K562 (cell line): ENCODE measurements around the gene CATSPER1. TPM values are rescaled to one million over a fixed set of nuclear protein-coding genes. Genes with fewer than 3 reads are reported as not detected.

Source experiments
- ATAC-seq: fragments of 200-7000 bp; cut with Tn5 transposase; 3 replicates; pipeline ENCODE4 v1.9.1; 2020; ENCODE audit warnings: moderate library complexity
- BruUV-seq: library from RNA; stranded (reverse); fragments of 400-500 nt; replicated peaks from 2 replicates; lab custom pipeline; 2021; lab: Mats Ljungman, UMichigan
- CTCF ChIA-PET: fragments of 300-600 bp; formaldehyde crosslinking; extraction: SDS; loops from one replicate; lab custom pipeline; 2021; ENCODE audit warnings: low intra/inter-chr PET ratio; lab: Yijun Ruan, JAX
- POLR2A ChIA-PET: fragments of 300-600, 350-650 bp; sonication (Branson Sonifier 250); formaldehyde crosslinking; extraction: SDS; loops from one replicate; lab custom pipeline; 2021; ENCODE audit warnings: antibody characterized with exemption, inconsistent platforms; lab: Yijun Ruan, JAX
- DNase-seq, 4 experiments: peaks; one replicate each; pipeline versions ENCODE4 v3.0.0 to v3.0.0-alpha.2; 2011 to 2018; ENCODE audit warnings: low spot score in 3 of 4, mixed read lengths in 3 of 4; ENCODE audit errors: extremely low read depth in 1 of 4
- FAIRE-seq: peaks from 2 replicates; lab custom pipeline; 2011; peaks lifted over from hg19 to GRCh38; lab: Jason Lieb, UNC
- H2AFZ ChIP-seq: 2 replicates; pipeline ENCODE4 v1.6.0; 2011; ENCODE audit warnings: low read depth, low read length, control low read depth, inconsistent platforms
- H3K27ac ChIP-seq: fragments of 200-600 bp; 3 replicates; pipeline ENCODE4 v1.8.0; 2011; ENCODE audit warnings: low read depth, mild to moderate bottlenecking, control low read depth, inconsistent platforms, low read length, moderate library complexity, mixed read lengths; ENCODE audit errors: extremely low read depth
- H3K27me3 ChIP-seq, 2 experiments: fragments of 300-600 bp in 1 of 2; 2 replicates in 1 of 2; 3 replicates in 1 of 2; pipeline versions ENCODE4 v1.6.0 to v1.8.0; 2011; ENCODE audit warnings: inconsistent platforms in 2 of 2, low read length in 2 of 2, mild to moderate bottlenecking in 1 of 2, mixed read lengths in 1 of 2, moderate library complexity in 1 of 2; ENCODE audit not compliant: control insufficient read depth in 2 of 2, insufficient read depth in 2 of 2
- H3K36me3 ChIP-seq: fragments of 300-600 bp; 3 replicates; pipeline ENCODE4 v1.8.0; 2011; ENCODE audit warnings: mild to moderate bottlenecking, low read length, inconsistent platforms; ENCODE audit not compliant: control insufficient read depth, insufficient read depth
- H3K4me1 ChIP-seq, 2 experiments: fragments of 200-600 bp in 1 of 2; replicated peaks in 1 of 2; 2 replicates in 1 of 2; 3 replicates in 1 of 2; pipeline versions ENCODE4 v1.5.1 to v1.8.0; 2011; ENCODE audit warnings: inconsistent platforms in 2 of 2, low read length in 2 of 2, mild to moderate bottlenecking in 1 of 2, mixed read lengths in 1 of 2, moderate library complexity in 1 of 2; ENCODE audit not compliant: control insufficient read depth in 2 of 2, insufficient read depth in 2 of 2
- H3K4me2 ChIP-seq: 2 replicates; pipeline ENCODE4 v1.6.1; 2011; ENCODE audit warnings: low read length, control low read depth, inconsistent platforms, mixed read lengths; ENCODE audit not compliant: insufficient read depth
- H3K4me3 ChIP-seq: fragments of 200-600 bp; sonication (generic), shearing (Covaris generic); 2 replicates; pipeline ENCODE4 v1.5.1; 2016; ENCODE audit warnings: control low read depth, inconsistent platforms
- H3K79me2 ChIP-seq: fragments of 200-600 bp; 3 replicates; pipeline ENCODE4 v1.8.0; 2011; ENCODE audit warnings: low read length, inconsistent platforms; ENCODE audit not compliant: control insufficient read depth, insufficient read depth
- H3K9ac ChIP-seq, 2 experiments: 2 replicates each; pipeline versions ENCODE4 v1.6.0 to v1.6.1; 2011; ENCODE audit warnings: low read depth in 2 of 2, low read length in 2 of 2, control low read depth in 1 of 2, inconsistent platforms in 1 of 2, mild to moderate bottlenecking in 1 of 2, mixed read lengths in 1 of 2; ENCODE audit not compliant: insufficient read depth in 1 of 2
- H3K9me1 ChIP-seq: one replicate; pipeline ENCODE4 v1.6.0; 2011; ENCODE audit warnings: inconsistent platforms, mild to moderate bottlenecking, low read length, moderate library complexity; ENCODE audit not compliant: control insufficient read depth, insufficient read depth
- H3K9me3 ChIP-seq: replicated peaks from 2 replicates; pipeline ENCODE4 v1.5.1; 2011; ENCODE audit warnings: low read depth, low read length, inconsistent platforms; ENCODE audit not compliant: control insufficient read depth, insufficient read depth
- H4K20me1 ChIP-seq: replicated peaks from 2 replicates; pipeline ENCODE4 v1.6.1; 2011; ENCODE audit warnings: low read length, inconsistent platforms, mixed read lengths; ENCODE audit not compliant: control insufficient read depth, insufficient read depth
- ELF4 ChIP-seq: fragments of 450-650 bp; formaldehyde crosslinking; IDR thresholded peaks from 2 replicates; pipeline ENCODE4 v1.4.0; 2022; ENCODE audit warnings: missing genetic modification characterization
- PHF8 ChIP-seq: fragments of 200-600 bp; sonication (generic); IDR thresholded peaks from 2 replicates; pipeline ENCODE4 v1.6.1; 2012; ENCODE audit warnings: mixed run types, mild to moderate bottlenecking, inconsistent platforms, low read length, moderate library complexity, borderline replicate concordance
- ZC3H11A ChIP-seq: IDR thresholded peaks from 2 replicates; pipeline ENCODE4 v1.6.1; 2012; ENCODE audit warnings: low read depth, low read length, improper control_type of control experiment
- ZNF121 ChIP-seq: sonication (generic); formaldehyde crosslinking; conservative IDR thresholded peaks from 2 replicates; pipeline ENCODE4 v1.8.0; 2022; ENCODE audit warnings: missing genetic modification reagents
- WGBS: fragments of 100-300 bp; shearing (Covaris generic); methylation state at CpG from one replicate; pipeline ENCODE4 v1.1.6; 2016; ENCODE audit warnings: low coverage, mixed read lengths; ENCODE audit not compliant: insufficient coverage; ENCODE audit errors: missing lambda C conversion rate; 5-methylcytosine and 5-hydroxymethylcytosine counted together
- in situ Hi-C: fragments of 300-500 bp; cut with MboI; formaldehyde crosslinking; loops from 4 replicates; pipeline ENCODE4 v1.15.0; 2018; ENCODE audit warnings: inconsistent platforms, mixed read lengths
- intact Hi-C: fragments of 100-400 bp; cut with micrococcal nuclease; formaldehyde crosslinking; loops from 2 replicates; pipeline ENCODE4 v1.14.2; 2022
- polyA plus RNA-seq, 8 experiments: library from polyadenylated mRNA; depleted of rRNA in 4 of 8; stranded (reverse) in 5 of 8; unstranded in 3 of 8; fragments of >200 nt; fragmentation: Nextera tagmentation in 2 of 8; fragmentation: Illumina TruSeq in 1 of 8; extraction: Ambion mirVana in 2 of 8; extraction: Trizol in 1 of 8; gene quantifications; 2 replicates each; pipeline versions ENCODE4 v1.2.1 to v1.2.3, GENCODE V29; 2011 to 2014; ENCODE audit warnings: inconsistent platforms in 1 of 8, missing spikeins in 1 of 8
- total RNA-seq, 7 experiments: library from RNA; depleted of rRNA in 6 of 7; stranded (reverse); fragments of >200 nt in 6 of 7; fragmentation: Illumina TruSeq in 2 of 7; extraction: Trizol in 2 of 7; gene quantifications; 2 replicates each; pipeline versions ENCODE4 v1.2.1 to v1.2.3, GENCODE V29; 2011 to 2021; ENCODE audit warnings: low replicate concordance in 1 of 7

CATSPER1 gene
- total and polyA plus RNA-seq, 9 of the 15 experiments (the other 6 are each of a cell fraction or from before 2014, with no cell fraction given): 0.21 to 3.3 (median 0.76) TPM

GRCh38 chr11:66072518-66072917 lies 46.2 kb upstream of the CATSPER1 start:
- POLR2A ChIA-PET: interaction anchor here (1.1 to 5.5 kb wide), 4 partner anchors 7 to 50 kb away, joined by 3 to 44 read pairs (median 4); no protein-coding TSS in a partner anchor
- H3K27ac ChIP-seq: no peak overlapping the region
- no peaks in the 10 kb centered on the region for H3K9me1 ChIP-seq
- in situ Hi-C loops: no loop called here
- intact Hi-C loops: no loop called here
- CTCF ChIA-PET: no interaction called here
- H3K4me1 ChIP-seq: peaks cover 19 to 31% of the 10 kb centered on the region in 2 experiments
- FAIRE-seq (no peak), ATAC-seq (no peak), DNase-seq (no peak)
- H3K9ac ChIP-seq: peak overlapping the region in 1 of 2 experiments; percentile 6; a peak in 1 of 4 replicates
- H3K36me3 ChIP-seq: peaks cover 43% of the 10 kb centered on the region
- BruUV-seq: no TSS peak
- peaks cover 36% of the 10 kb centered on the region for H3K79me2 ChIP-seq
- 83% methylated on average over 8 of the region's 8 CpGs for WGBS
- peaks cover 4% of the 10 kb centered on the region; the same call in 1 of the 2 replicates for H4K20me1 ChIP-seq
- no peak for TF ChIP-seq ZNF121 (CRISPR knock-in tag)
- H2AFZ ChIP-seq: no peak overlapping the region
- H3K27me3 ChIP-seq: no peaks in the 10 kb centered on the region
- no peak overlapping the region for H3K4me3 ChIP-seq
- no peak overlapping the region; the same call in 1 of the 2 replicates for H3K4me2 ChIP-seq
- H3K9me3 ChIP-seq: no peaks in the 10 kb centered on the region

GRCh38 chr11:66072081-66072480 lies 45.8 kb upstream of the CATSPER1 start:
- Histone ChIP-seq H3K9ac (no peak overlapping the region), H3K4me1 (peaks cover 19 to 31% of the 10 kb centered on the region in 2 experiments), H3K36me3 (peaks cover 47% of the 10 kb centered on the region), H3K4me3 (peak overlapping the region; percentile 72; the same call in 1 of the 2 replicates), H2AFZ (no peak overlapping the region), H3K9me1 (no peaks in the 10 kb centered on the region), H3K27me3 (no peaks in the 10 kb centered on the region), H4K20me1 (peaks cover 4% of the 10 kb centered on the region; the same call in 1 of the 2 replicates), H3K4me2 (no peak overlapping the region), H3K79me2 (peaks cover 36% of the 10 kb centered on the region), H3K9me3 (no peaks in the 10 kb centered on the region), H3K27ac (no peak overlapping the region)
- no peak for ATAC-seq
- in situ Hi-C loops: no loop called here
- no peak for DNase-seq
- FAIRE-seq: no peak
- no TSS peak for BruUV-seq
- 81% methylated on average over 3 of the region's 3 CpGs for WGBS
- TF ChIP-seq ELF4 (CRISPR knock-in tag) (no peak), PHF8 (no peak), ZC3H11A (no peak)
- ChIA-PET POLR2A (interaction anchor here (1.1 to 5.5 kb wide), 4 partner anchors 8 to 18 kb away, joined by 4 to 47 read pairs (median 26); no protein-coding TSS in a partner anchor), CTCF (interaction anchor here (0.7 kb wide), 1 partner anchor 77 kb away, joined by 3 read pairs; no protein-coding TSS in a partner anchor)
- intact Hi-C loops: no loop called here
